ENCODE results near the gene GTF2IRD1.

- TF ChIP-seq POLR2A (IDR thresholded peaks at IDR 0.05; ENCODE audit: low read depth, low read length), result no peak
- no peak for TF ChIP-seq CTCF (conservative IDR thresholded peaks at IDR 0.05; ENCODE audit: low read depth, low read length)
- no peak for TF ChIP-seq BHLHE40 (IDR thresholded peaks at IDR 0.05; ENCODE audit: low read depth, low read length)
- no peak for TF ChIP-seq RCOR1 (IDR thresholded peaks at IDR 0.05; ENCODE audit: insufficient replicate concordance, low read length)
- TF ChIP-seq RAD21 (IDR thresholded peaks at IDR 0.05; ENCODE audit: low read length), result no peak
- no peak for TF ChIP-seq CEBPB (IDR thresholded peaks at IDR 0.05; ENCODE audit: low read depth, low read length)
- TF ChIP-seq MXI1 (IDR thresholded peaks at IDR 0.05; ENCODE audit: borderline replicate concordance, low read depth, low read length), result no peak
- TF ChIP-seq USF2 (IDR thresholded peaks at IDR 0.05; ENCODE audit: low read depth, low read length), result no peak
- no peak for TF ChIP-seq RFX5 (IDR thresholded peaks at IDR 0.05; ENCODE audit: low read depth, low read length)
- TF ChIP-seq MAFK (IDR thresholded peaks at IDR 0.05; ENCODE audit: low read depth, low read length), result no peak
- no peak for TF ChIP-seq FOS (IDR thresholded peaks at IDR 0.05; ENCODE audit: low read depth, low read length)
- no peak for TF ChIP-seq ELK1 (IDR thresholded peaks at IDR 0.05; ENCODE audit: borderline replicate concordance, low read depth, low read length)
- no peak for TF ChIP-seq CHD1 (IDR thresholded peaks at IDR 0.05; ENCODE audit: low read depth, low read length)
- no peak for TF ChIP-seq SMC3 (IDR thresholded peaks at IDR 0.05; ENCODE audit: low read depth, low read length)
Measured at GRCh38 chr7:74506325-74506724, 52.6 kb downstream of the GTF2IRD1 start.

Measured in IMR-90 (cell line).